Suprapubic skin (tissue), 4 donors: ENCODE measurements around the gene EPB41.

Experiments
- POLR2A ChIP-seq, 2 donors: fragments of 450-650 bp; IDR thresholded peaks; one replicate each; pipeline ENCODE4 v1.6.1; 2017; ENCODE audit warnings: antibody characterized with exemption in 2 of 2, mild to moderate bottlenecking in 2 of 2, moderate library complexity in 2 of 2
- POLR2AphosphoS5 ChIP-seq, 3 donors: sonication (generic); formaldehyde crosslinking; IDR thresholded peaks; one replicate each; pipeline ENCODE4 v1.6.1; 2017; ENCODE audit warnings: antibody characterized with exemption in 3 of 3
- TF ChIP-seq, protein P1 (sequence below), 2 donors: fragments of 200-600 bp in 1 of 2; fragments of 450-650 bp in 1 of 2; sonication (generic) in 1 of 2; IDR thresholded peaks; one replicate each; pipeline ENCODE4 v1.5.1; 2016 to 2019; ENCODE audit warnings: antibody characterized with exemption in 2 of 2, mild to moderate bottlenecking in 1 of 2, moderate library complexity in 1 of 2

DNA sequence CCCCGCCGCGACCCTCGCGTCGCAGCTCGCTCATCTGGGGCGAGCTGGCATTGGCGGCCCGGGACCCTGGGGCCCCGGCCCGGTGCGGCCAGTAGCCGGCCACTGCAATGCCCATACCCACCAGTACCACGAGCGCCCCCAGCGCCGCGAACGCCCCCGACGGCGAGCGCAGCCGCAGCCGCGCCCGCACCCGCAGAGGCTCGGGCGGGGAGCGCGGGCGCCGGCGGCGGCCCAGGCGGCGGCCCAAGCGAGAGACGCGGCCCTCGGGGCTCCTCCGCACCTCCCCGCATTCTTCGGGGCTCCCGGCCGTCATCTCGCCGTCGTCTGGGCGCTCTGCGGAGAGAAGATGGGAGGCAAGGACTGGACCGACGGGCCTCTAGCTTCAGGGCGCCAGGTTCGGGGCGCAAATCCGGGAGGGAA is 207.2 kb downstream of the EPB41 start:
- TF ChIP-seq POLR2AphosphoS5 (IDR thresholded peaks at IDR 0.05), result no peak
- TF ChIP-seq, protein P1, sequence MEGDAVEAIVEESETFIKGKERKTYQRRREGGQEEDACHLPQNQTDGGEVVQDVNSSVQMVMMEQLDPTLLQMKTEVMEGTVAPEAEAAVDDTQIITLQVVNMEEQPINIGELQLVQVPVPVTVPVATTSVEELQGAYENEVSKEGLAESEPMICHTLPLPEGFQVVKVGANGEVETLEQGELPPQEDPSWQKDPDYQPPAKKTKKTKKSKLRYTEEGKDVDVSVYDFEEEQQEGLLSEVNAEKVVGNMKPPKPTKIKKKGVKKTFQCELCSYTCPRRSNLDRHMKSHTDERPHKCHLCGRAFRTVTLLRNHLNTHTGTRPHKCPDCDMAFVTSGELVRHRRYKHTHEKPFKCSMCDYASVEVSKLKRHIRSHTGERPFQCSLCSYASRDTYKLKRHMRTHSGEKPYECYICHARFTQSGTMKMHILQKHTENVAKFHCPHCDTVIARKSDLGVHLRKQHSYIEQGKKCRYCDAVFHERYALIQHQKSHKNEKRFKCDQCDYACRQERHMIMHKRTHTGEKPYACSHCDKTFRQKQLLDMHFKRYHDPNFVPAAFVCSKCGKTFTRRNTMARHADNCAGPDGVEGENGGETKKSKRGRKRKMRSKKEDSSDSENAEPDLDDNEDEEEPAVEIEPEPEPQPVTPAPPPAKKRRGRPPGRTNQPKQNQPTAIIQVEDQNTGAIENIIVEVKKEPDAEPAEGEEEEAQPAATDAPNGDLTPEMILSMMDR (IDR thresholded peaks at IDR 0.05), result no peak
- TF ChIP-seq POLR2A (IDR thresholded peaks at IDR 0.05), result no peak
